SU-DHL-6 (cell line): ENCODE results near the gene HAGH.

Source experiments
- CTCF ChIP-seq: fragments of 200-600 bp; sonication (generic); IDR thresholded peaks from one replicate; pipeline ENCODE4 v1.5.1; 2017; ENCODE audit warnings: antibody characterized with exemption, mild to moderate bottlenecking, low read length, moderate library complexity; ENCODE audit not compliant: insufficient read depth, poor library complexity, severe bottlenecking
- EZH2phosphoT487 ChIP-seq: fragments of 200-600 bp; sonication (generic), shearing (Covaris generic); conservative IDR thresholded peaks from 2 replicates; pipeline ENCODE4 v1.6.1; 2018; ENCODE audit warnings: mild to moderate bottlenecking, antibody characterized with exemption, low read length, moderate library complexity, mixed read lengths

- TF ChIP-seq EZH2phosphoT487 = no peak
- TF ChIP-seq CTCF = no peak
Observed at GRCh38 chr16:1810106-1810505, 16.5 kb downstream of the HAGH start.
